ENCODE measurements around the gene SMCO4.
"Not testable (repeated sequence)": the region's sequence is repeated elsewhere in the genome, so short reads cannot be mapped to it uniquely, and the experiment has no call there.

The SMCO4 gene

GRCh38 chr11:93560199-93560932 lies 17.2 kb upstream of the SMCO4 start:
- DNase-seq (ENCODE audit: low spot score) = no peak

GRCh38 chr11:93559681-93560080 lies 16.5 kb upstream of the SMCO4 start:
- no peak for DNase-seq (ENCODE audit: low spot score)

- no peak for DNase-seq (ENCODE audit: low spot score)
Measured at GRCh38 chr11:93552874-93553273, 9.7 kb upstream of the SMCO4 start.

GRCh38 chr11:93549976-93550375 lies 6.8 kb upstream of the SMCO4 start:
- DNase-seq (ENCODE audit: low spot score) = no peak

GRCh38 chr11:93548679-93549319 lies 5.6 kb upstream of the SMCO4 start:
- DNase-seq (ENCODE audit: low spot score) = no peak

- DNase-seq (ENCODE audit: low spot score) = no peak
Measured at GRCh38 chr11:93547773-93548172, 4.6 kb upstream of the SMCO4 start.

DNA sequence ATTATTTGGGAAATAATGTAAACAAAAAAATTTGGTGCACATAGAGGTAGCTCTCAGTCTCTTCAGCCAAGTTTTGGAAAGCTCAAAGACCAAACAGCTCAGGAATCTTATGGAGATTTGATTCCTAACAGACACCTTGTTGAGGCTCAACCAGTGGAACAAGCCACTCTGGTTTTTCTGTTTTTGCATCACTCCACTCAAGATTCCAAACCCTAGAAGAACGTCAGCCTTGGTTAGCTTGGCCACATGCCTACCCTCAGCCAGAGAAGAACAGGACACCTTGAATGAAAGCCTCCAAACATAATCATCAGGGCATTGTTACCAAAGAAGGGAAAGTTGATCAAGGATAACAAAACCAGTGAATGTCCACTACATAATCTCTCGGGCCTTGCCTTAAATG lies 3.8 kb upstream of the SMCO4 start:
- no peak for DNase-seq (ENCODE audit: low spot score)

GRCh38 chr11:93545566-93545965 lies 2.4 kb upstream of the SMCO4 start:
- no peak for DNase-seq (ENCODE audit: low spot score)

DNA sequence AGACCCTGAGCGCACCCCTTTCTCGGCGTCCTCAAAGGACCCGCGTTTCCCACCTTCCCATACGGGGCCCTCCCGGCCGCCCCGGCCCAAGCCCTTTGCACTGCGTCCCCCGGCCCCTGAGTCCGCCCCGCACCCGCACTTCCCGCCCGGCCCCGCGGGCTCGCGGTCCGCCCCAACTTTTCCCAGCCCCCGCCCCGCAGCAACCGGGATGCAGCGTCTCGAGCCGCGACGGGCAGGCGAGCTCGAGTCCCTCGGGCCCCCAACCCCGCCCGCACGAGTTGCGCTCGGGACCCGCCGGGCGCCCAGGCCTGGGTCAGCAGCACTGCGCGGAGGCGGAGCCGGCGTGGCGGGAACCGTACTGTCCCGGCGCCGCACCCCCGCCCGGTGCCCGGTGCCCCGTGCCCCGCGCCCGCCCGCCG lies 371 bp downstream of the SMCO4 start:
- peak; percentile 18 for DNase-seq (ENCODE audit: low spot score)

DNA sequence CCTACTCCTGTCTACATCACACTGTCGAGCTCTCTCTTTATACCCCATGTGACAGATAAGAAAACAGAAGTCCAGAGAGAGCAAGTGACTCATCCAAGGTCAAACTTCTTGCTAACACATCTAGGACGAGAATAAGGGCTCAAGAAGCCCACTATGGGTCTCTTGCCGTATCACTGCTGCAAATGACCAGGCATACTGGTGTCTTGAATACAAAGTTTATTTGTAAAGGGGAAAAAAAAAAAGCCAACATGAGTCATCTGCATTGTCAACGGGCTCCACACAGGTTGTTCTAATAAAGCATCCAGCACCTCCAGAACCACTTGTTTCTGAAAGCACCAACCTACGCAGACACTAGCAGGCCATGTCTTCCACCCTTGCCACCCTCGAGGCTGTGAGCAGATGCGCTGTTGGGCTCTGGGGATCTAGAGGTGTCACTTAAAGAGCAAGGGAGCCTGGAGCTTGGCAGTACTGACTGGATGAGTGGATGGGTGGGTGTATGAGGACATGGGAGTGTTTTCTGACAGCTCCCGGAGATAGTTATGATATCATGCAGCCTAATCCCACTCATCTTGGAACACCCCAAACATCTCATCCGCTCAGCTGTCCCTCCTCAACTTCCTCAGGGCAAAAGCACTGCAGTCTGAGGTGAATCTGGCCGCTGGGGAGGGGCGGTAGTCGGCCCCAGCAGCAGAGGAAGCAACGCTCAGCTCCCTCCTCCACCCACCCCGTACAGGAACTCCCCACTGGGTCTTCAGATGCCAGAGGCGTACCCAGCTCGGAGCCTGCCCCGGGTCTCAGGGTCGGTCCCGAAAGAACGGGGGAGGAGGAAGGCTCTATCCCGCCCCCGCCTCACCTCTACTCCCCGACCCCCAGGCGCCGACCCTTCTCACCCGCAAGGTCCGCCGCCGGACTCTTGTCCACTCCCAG lies 1.0 kb downstream of the SMCO4 start:
- peak; percentile 34 for DNase-seq (ENCODE audit: low spot score)

DNA sequence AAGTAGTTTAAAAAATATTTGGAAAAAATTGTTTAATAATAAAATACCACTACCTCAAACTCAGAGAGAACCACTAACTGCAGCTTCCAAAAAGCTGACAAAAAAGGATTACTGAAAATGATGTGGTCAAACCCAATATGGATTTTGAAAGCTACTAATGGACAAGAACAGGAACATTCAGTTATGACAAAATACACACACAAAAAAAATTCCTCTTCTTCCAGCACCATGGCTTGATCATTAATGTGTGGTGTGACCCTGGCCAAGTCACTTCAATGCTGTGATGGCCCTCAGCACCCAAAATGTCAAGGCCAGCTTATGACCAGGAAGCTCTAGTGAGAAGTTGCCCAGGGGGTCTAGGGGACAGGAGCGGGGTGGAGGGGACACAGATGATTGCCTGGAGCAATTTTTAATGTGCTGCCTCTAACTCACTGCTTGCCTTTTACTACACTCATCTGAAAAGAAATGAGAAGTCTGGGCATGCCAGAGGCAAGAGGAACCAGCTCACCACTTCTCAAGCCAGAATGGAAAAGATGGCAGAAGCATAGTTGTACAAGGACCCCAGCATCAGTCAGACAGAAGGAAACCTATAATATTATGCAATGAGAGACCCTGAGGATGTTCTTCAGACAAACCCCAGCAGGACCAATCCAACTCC lies 2.2 kb downstream of the SMCO4 start:
- DNase-seq (ENCODE audit: low spot score) = no peak

GRCh38 chr11:93540337-93540736 lies 2.9 kb downstream of the SMCO4 start:
- no peak for DNase-seq (ENCODE audit: low spot score)

DNA sequence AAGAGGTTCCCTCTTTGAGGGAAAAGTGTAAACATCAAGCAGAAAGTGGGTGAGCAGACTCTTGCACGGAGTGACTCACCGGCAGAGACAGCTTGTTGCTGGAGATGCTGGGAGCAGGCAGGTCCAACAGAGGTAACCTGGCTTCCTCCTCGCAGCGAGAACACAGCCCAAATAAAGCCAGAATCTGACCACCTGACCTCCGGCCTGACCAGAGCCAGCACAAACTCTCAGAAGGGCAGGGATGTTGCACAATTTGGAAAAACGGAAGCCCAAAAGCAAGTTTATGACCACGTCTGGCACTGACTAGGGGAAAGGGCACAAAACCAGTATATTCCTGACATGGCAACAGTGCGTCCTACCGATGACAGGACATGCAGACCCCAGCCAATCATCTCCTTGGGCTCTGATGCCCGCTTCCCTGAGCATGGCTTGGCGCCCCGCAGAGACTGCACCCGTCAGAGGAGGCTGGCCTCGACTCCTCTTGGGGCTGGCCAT lies 5.4 kb downstream of the SMCO4 start:
- peak; percentile 43 for DNase-seq (ENCODE audit: low spot score)

- no peak for DNase-seq (ENCODE audit: low spot score)
Measured at GRCh38 chr11:93537049-93537448, 6.1 kb downstream of the SMCO4 start.

DNA sequence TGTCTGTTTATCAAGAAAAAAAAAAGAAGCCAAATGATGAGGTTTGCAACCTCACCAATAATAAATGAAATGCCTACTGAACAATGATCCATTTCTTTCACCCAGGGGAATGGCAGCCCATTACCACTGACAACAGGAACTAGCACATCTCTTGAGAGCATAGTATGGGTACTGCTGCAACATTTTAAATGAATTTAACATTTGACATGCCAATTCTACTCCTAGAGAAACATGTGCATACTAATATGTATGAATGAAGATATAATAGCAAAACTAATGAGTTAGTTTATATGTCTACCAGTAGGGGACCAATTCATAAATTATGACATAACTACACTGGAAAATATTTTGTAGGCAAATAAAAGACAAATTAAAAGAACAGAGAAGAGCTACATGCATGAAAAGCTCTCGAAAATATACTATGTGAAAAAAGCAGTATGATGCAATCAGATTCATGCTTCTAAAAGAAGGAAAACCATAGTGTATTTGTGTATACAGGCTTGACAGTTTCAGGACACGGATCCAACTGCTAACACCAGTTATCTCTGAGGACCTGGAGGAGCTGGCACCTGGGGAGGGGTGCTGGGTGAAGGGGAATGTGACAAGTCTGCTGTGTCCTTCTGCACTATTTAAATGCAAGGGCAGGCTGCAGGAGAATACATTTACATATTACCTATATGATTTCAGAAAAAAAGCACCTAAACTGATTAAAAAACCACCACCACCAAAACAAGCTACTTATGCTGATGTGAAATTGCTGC lies 6.9 kb downstream of the SMCO4 start:
- DNase-seq (ENCODE audit: low spot score) = no peak

GRCh38 chr11:93535578-93535977 lies 7.6 kb downstream of the SMCO4 start:
- DNase-seq (ENCODE audit: low spot score) = not testable (repeated sequence)

DNA sequence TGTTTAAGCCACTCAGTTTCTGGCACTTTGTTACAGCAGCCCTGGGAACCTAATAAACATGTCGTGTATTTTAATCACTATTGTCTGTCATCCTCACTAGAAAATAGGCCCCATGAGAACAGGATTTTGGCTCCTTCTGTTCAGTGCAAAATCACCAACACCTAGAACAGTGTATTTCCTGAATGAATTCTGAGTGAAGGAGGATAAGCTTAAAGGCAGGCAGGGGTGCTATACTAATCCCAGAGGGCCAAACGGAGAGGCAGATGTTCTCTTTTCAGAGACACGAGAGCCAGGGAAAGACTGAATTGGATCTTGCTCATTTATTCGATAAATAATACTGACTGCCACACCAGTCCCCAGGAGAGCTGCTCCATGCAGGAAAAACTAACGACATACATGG lies 10.4 kb downstream of the SMCO4 start:
- no peak for DNase-seq (ENCODE audit: low spot score)

DNA sequence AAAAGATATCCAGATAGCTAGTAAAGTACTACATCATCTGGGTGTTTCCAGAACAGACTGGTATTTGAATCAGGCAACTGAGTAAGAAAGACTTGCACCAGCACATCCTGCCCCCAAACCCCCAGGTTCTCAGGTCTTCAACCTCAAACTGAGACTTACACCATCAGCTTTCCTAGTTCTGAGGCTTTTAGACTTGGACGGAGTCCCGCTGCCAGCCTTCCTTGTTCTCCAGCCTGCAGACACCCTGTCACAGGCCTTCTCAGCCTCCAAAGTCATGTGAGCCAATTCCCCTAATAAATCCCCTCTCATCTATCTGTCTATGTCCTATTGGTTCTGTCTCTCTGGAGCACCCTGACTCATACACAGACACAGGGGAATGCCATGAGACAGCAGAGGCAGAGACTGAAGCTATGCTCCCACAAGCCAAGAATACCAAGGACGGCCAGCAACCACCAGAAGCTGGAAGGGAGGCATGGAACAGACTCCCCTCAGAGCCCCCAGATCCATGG lies 10.9 kb downstream of the SMCO4 start:
- DNase-seq (ENCODE audit: low spot score) = no peak

DNA sequence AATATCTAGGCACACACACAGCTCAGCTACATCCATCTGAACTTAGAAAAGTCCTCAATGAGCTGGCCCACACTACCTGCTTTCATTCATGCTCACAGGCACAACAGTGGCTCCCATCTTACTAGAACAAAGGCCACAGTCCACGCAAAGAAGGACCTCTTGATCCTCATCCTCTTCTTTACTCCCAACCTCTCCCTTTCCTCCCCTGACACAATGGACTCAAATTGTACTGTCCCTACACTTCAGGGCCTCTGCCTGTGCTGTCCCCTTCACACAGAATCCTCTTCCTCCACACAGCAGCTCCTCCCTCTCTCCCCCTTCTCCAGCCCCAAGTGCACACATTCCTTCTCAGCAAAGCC lies 12.7 kb downstream of the SMCO4 start:
- DNase-seq (ENCODE audit: low spot score) = no peak

GRCh38 chr11:93529707-93530467 lies 13.3 kb downstream of the SMCO4 start:
- no peak for DNase-seq (ENCODE audit: low spot score)

Data from AG08395 (cell line).